GM23248 (cell line): Measurements from ENCODE around the gene PLAAT3. TPM values are rescaled to one million over a fixed set of nuclear protein-coding genes. Genes with fewer than 3 reads are reported as not detected.
"Not testable (repeated sequence)": the region's sequence is repeated elsewhere in the genome, so short reads cannot be mapped to it uniquely, and the experiment has no call there.

Experiments used
- DNase-seq: peaks from one replicate; pipeline ENCODE4 v3.0.0-alpha.2; 2015
- H2AFZ ChIP-seq: fragments of 200-600 bp; sonication (generic); 2 replicates; pipeline ENCODE4 v1.6.1; 2016; ENCODE audit warnings: antibody characterized with exemption
- H3F3A ChIP-seq: fragments of 200-600 bp; sonication (generic); 2 replicates; pipeline ENCODE4 v1.6.1; 2016; ENCODE audit warnings: mild to moderate bottlenecking, antibody characterized with exemption, mixed run types; ENCODE audit not compliant: insufficient read depth
- H3K27ac ChIP-seq: fragments of 200-600 bp; sonication (generic); 2 replicates; pipeline ENCODE4 v1.5.1; 2016; ENCODE audit warnings: mild to moderate bottlenecking
- H3K27me3 ChIP-seq: fragments of 200-600 bp; sonication (generic); replicated peaks from 2 replicates; pipeline ENCODE4 v1.6.1; 2016; ENCODE audit warnings: mild to moderate bottlenecking; ENCODE audit not compliant: insufficient read depth
- H3K36me3 ChIP-seq: fragments of 200-600 bp; sonication (generic); 2 replicates; pipeline ENCODE4 v1.6.1; 2016; ENCODE audit warnings: low read depth, mild to moderate bottlenecking
- H3K4me1 ChIP-seq: fragments of 200-600 bp; sonication (generic); 2 replicates; pipeline ENCODE4 v1.6.1; 2016; ENCODE audit warnings: mild to moderate bottlenecking; ENCODE audit not compliant: insufficient read depth
- H3K4me2 ChIP-seq: fragments of 200-600 bp; sonication (generic); one replicate; pipeline ENCODE4 v1.6.1; 2016; ENCODE audit warnings: mild to moderate bottlenecking; ENCODE audit not compliant: unreplicated experiment
- H3K4me3 ChIP-seq: fragments of 200-600 bp; sonication (generic); 2 replicates; pipeline ENCODE4 v1.5.1; 2016; ENCODE audit warnings: mild to moderate bottlenecking
- H3K79me2 ChIP-seq: fragments of 200-600 bp; sonication (generic); 2 replicates; pipeline ENCODE4 v1.6.1; 2016; ENCODE audit warnings: mild to moderate bottlenecking; ENCODE audit not compliant: insufficient read depth
- H3K9ac ChIP-seq: fragments of 200-600 bp; sonication (generic); 2 replicates; pipeline ENCODE4 v1.6.1; 2016; ENCODE audit warnings: mild to moderate bottlenecking
- H3K9me2 ChIP-seq: fragments of 200-600 bp; sonication (generic); 2 replicates; pipeline ENCODE4 v1.6.1; 2016; ENCODE audit warnings: mixed run types, mild to moderate bottlenecking, moderate library complexity; ENCODE audit not compliant: insufficient read depth
- H3K9me3 ChIP-seq: fragments of 200-600 bp; sonication (generic); one replicate; pipeline ENCODE4 v1.6.1; 2017; ENCODE audit warnings: low read depth
- H4K20me1 ChIP-seq: fragments of 200-600 bp; sonication (generic); 2 replicates; pipeline ENCODE4 v1.6.0; 2016; ENCODE audit not compliant: insufficient read depth
- EZH2 ChIP-seq: fragments of 200-600 bp; sonication (generic); IDR thresholded peaks from 2 replicates; pipeline ENCODE4 v1.6.1; 2018; ENCODE audit warnings: antibody characterized with exemption, mild to moderate bottlenecking; ENCODE audit not compliant: insufficient read depth, poor library complexity, severe bottlenecking
- EZH2phosphoT487 ChIP-seq: fragments of 200-600 bp; sonication (generic); IDR thresholded peaks from 2 replicates; pipeline ENCODE4 v1.6.1; 2018; ENCODE audit warnings: antibody characterized with exemption, moderate library complexity, mild to moderate bottlenecking, low read depth; ENCODE audit not compliant: insufficient read depth
- WGBS, 2 experiments: methylation state at CpG; one replicate each; pipeline ENCODE4 v1.1.6; 2015 to 2017; ENCODE audit warnings: low lambda C conversion rate in 2 of 2, low coverage in 1 of 2; ENCODE audit errors: missing lambda C conversion rate in 2 of 2; 5-methylcytosine and 5-hydroxymethylcytosine counted together
- in situ Hi-C: fragments of 300-500 bp; cut with MboI; formaldehyde crosslinking; loops from 2 replicates; pipeline ENCODE4 v1.15.0; 2020
- polyA plus RNA-seq: library from polyadenylated mRNA; unstranded; fragments of >200 nt; fragmentation: Nextera tagmentation; extraction: Ambion mirVana; gene quantifications from 2 replicates; pipeline ENCODE4 v1.2.1, GENCODE V29; 2016
- total RNA-seq: library from RNA; depleted of rRNA; stranded (reverse); fragments of >200 nt; shearing (Covaris generic); gene quantifications from 2 replicates; pipeline ENCODE4 v1.2.3, GENCODE V29; 2014

PLAAT3 gene
- total and polyA plus RNA-seq, 2 experiments from 2014 or later, result 4.3 to 4.9 TPM

DNA sequence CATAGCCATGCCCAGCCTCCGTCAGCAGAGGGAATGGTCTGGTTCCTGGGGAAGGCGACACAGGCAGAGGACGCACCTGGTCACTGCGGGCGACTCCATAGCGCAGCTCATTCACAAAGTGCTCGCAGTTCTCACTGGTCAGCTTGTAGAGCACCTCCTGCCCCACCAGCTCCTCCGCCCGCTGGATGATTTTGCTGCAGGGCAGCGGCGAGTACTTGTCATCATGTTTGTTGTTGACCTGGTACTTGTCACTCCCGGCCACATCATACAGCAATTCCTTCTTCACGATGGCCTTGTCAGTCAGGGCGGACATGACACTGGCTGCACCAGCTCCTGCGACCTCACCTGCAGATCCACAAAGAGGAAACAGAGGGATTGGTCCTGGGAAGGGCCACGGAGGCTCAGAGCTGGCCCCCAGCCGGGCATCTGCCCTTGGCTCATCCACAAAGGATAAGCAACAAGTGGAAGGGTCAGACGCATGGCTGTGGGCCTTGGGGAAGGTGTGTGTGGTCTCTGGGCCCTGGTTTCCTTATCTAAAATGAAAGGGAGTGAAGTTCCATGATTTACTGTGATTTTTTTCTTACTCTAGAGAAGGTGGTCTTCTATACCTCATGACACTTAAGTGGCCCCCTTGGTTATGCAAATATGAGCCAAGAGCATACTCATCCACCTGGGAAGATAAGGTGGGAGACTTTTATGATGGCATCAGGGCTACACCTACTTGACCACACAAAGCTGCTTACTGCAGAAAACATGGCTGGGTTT lies 24.0 kb downstream of the PLAAT3 start:
- Histone ChIP-seq H3K4me1 (no peaks in the 10 kb centered on the region), H3K27ac (no peak overlapping the region), H3K9me3 (no peaks in the 10 kb centered on the region), H3F3A (no peaks in the 10 kb centered on the region), H3K4me3 (no peak overlapping the region), H3K4me2 (no peak overlapping the region), H3K36me3 (no peaks in the 10 kb centered on the region), H3K27me3 (no peaks in the 10 kb centered on the region), H2AFZ (no peak overlapping the region), H3K79me2 (no peaks in the 10 kb centered on the region), H3K9me2 (no peaks in the 10 kb centered on the region), H4K20me1 (no peaks in the 10 kb centered on the region), H3K9ac (no peak overlapping the region)
- TF ChIP-seq EZH2phosphoT487, result no peak
- no peak for TF ChIP-seq EZH2
- DNase-seq, result no peak
- WGBS, 2 experiments, result 74 to 76% methylated on average over 18 of the region's 18 CpGs
- in situ Hi-C loops, result no loop called here

DNA sequence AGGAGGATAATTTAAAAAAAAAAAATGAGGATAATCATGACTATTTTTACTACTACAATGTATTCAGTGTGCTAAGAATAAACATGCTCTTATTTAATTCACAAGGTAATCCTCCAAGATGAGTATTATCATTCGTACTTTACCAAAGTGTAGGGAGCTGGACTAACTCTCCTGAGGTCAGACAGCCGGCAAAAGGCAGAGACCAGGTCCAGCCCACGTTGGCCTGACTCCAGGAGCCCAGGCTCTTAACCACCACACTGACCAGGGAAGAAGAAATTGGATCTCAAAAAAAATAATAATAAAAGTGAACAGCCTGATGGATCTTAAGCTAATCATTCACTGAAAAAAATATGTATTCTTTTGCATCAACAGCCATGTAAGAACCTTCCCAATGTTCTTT lies 25.2 kb downstream of the PLAAT3 start:
- WGBS, 2 experiments, result 75 to 80% methylated on average over 3 of the region's 3 CpGs
- Histone ChIP-seq H3K9me3 (no peaks in the 10 kb centered on the region), H3K36me3 (no peaks in the 10 kb centered on the region), H3K4me3 (no peak overlapping the region), H3K4me2 (no peak overlapping the region), H3K4me1 (no peaks in the 10 kb centered on the region), H3K27me3 (no peaks in the 10 kb centered on the region), H3K27ac (no peak overlapping the region), H3K79me2 (no peaks in the 10 kb centered on the region), H3F3A (no peaks in the 10 kb centered on the region), H3K9ac (no peak overlapping the region), H2AFZ (no peak overlapping the region), H3K9me2 (no peaks in the 10 kb centered on the region), H4K20me1 (no peaks in the 10 kb centered on the region)
- TF ChIP-seq EZH2phosphoT487 (no peak), EZH2 (no peak)
- in situ Hi-C loops, result no loop called here
- no peak for DNase-seq

DNA sequence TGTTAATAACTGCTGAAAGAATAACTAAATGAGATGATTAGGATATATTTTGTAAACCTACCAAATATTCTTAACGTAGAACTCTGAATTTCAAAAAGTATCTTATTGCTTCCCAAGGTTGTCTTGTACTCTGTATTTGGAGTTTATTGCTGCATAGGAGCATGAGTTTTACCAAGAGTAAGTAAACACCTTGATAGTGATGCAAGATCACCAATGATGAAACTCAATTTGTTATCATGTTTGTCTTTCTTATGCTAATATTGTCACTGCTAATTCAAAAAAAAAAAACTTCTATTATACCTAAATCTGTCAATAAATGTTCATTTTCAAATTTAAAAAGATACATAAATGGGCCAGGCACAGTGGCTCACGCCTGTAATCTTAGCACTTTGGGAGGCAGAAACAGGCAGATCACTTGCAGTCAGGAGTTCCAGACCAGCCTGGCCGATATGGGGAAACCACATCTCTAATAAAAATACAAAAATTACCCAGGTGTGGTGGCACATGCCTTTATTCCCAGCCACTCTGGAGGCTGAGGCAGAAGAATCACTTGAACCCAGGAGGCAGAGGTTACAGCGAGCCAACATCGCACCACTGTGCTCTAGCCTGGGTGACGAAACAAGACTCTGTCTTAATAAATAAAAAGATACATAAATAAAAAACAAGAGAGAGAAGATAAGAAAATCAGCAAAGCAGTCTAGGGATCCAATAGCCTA lies 27.6 kb downstream of the PLAAT3 start:
- Histone ChIP-seq H3K9ac (no peak overlapping the region), H3K4me1 (no peaks in the 10 kb centered on the region), H3K4me3 (no peak overlapping the region), H3K9me2 (no peaks in the 10 kb centered on the region), H3K36me3 (no peaks in the 10 kb centered on the region), H3K79me2 (no peaks in the 10 kb centered on the region), H4K20me1 (no peaks in the 10 kb centered on the region), H3K4me2 (no peak overlapping the region), H3K9me3 (no peaks in the 10 kb centered on the region), H2AFZ (no peak overlapping the region), H3K27ac (no peak overlapping the region), H3K27me3 (no peaks in the 10 kb centered on the region), H3F3A (no peaks in the 10 kb centered on the region)
- DNase-seq, result no peak
- TF ChIP-seq EZH2 (no peak), EZH2phosphoT487 (no peak)
- 89 to 92% methylated on average over 6 of the region's 6 CpGs for WGBS, 2 experiments
- in situ Hi-C loops, result no loop called here

DNA sequence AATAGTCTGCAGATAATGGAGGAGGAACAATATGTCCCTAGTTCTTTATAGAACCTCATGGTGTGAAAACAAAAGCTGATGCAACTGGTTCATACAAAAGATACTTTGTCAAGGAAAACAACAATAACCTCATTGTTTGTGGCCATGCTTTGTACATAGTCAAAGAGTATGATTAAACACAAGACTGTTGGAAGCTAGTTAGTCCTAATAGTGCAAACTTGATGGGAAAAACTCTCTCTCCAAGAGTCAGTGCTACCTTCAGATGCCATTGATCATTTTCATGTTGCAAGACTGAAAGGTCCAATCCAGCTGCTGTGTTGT lies 30.9 kb downstream of the PLAAT3 start:
- in situ Hi-C loops, result no loop called here
- no peaks in the 10 kb centered on the region for H3K4me1 ChIP-seq
- H3K9me2 ChIP-seq, result no peaks in the 10 kb centered on the region
- no peaks in the 10 kb centered on the region for H3K36me3 ChIP-seq
- H3K9ac ChIP-seq, result no peak overlapping the region
- no peaks in the 10 kb centered on the region for H4K20me1 ChIP-seq
- no peaks in the 10 kb centered on the region for H3K9me3 ChIP-seq
- H3K27ac ChIP-seq, result no peak overlapping the region
- no peaks in the 10 kb centered on the region for H3K27me3 ChIP-seq
- DNase-seq, result no peak
- no peak overlapping the region for H3K4me3 ChIP-seq
- H3F3A ChIP-seq, result no peaks in the 10 kb centered on the region
- H3K79me2 ChIP-seq, result no peaks in the 10 kb centered on the region
- no peak overlapping the region for H3K4me2 ChIP-seq
- no peak overlapping the region for H2AFZ ChIP-seq
- TF ChIP-seq EZH2phosphoT487 (no peak), EZH2 (no peak)

DNA sequence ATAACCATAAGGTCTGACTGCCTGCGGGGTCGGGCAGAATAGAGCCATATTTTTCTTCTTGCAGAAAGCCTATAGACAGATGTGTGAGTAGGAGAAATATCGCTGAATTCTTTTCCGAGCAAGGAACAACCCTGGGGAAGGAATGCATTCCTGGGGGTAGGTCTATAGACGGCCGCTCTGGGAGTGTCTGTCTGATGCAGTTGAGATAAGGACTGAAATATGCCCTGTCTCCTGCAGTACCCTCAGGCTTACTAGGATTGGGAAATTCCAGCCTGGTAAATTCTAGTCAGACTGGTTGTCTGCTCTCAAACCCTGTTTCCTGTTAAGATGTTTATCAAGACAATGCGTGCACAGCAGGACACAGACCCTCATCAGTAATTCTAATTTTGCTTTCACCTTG lies 33.0 kb downstream of the PLAAT3 start:
- H3K36me3 ChIP-seq, H2AFZ ChIP-seq, H3K4me1 ChIP-seq, H3F3A ChIP-seq, H3K4me3 ChIP-seq, H4K20me1 ChIP-seq, in situ Hi-C loops, H3K79me2 ChIP-seq, H3K27ac ChIP-seq, H3K9ac ChIP-seq, H3K9me3 ChIP-seq, H3K9me2 ChIP-seq, DNase-seq, H3K27me3 ChIP-seq, H3K4me2 ChIP-seq: not testable (repeated sequence)
- WGBS, 2 experiments, result 83 to 88% methylated on average over 7 of the region's 7 CpGs

DNA sequence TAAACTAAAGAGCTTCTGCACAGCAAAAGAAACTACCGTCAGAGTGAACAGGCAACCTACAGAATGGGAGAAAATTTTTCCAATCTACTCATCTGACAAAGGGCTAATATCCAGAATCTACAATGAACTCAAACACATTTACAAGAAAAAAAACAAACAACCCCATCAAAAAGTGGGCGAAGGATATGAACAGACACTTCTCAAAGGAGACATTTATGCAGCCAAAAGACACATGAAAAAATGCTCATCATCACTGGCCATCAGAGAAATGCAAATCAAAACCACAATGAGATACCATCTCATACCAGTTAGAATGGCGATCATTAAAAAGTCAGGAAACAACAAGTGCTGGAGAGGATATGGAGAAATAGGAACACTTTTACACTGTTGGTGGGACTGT lies 35.4 kb downstream of the PLAAT3 start:
- H3K9me2 ChIP-seq, H4K20me1 ChIP-seq, in situ Hi-C loops, H3F3A ChIP-seq, H2AFZ ChIP-seq, H3K9ac ChIP-seq, H3K27me3 ChIP-seq, H3K4me3 ChIP-seq, H3K79me2 ChIP-seq, H3K27ac ChIP-seq, H3K4me2 ChIP-seq, H3K36me3 ChIP-seq, DNase-seq, H3K9me3 ChIP-seq: not testable (repeated sequence)
- peaks cover 10% of the 10 kb centered on the region for H3K4me1 ChIP-seq
- 61 to 73% methylated on average over 3 of the region's 3 CpGs for WGBS, 2 experiments
